IgD-negative memory B cell (primary cell): ENCODE data around the gene IPO9. TPM values are rescaled to one million over a fixed set of nuclear protein-coding genes. Genes with fewer than 3 reads are reported as not detected.

Source experiments
- H3K27ac Mint-ChIP-seq, 3 donors: one replicate each; pipeline ENCODE4 v1.8.0; 2020 to 2022; ENCODE audit warnings: mild to moderate bottlenecking in 3 of 3, mixed read lengths in 3 of 3, moderate library complexity in 1 of 3
- H3K27me3 Mint-ChIP-seq: one replicate; pipeline ENCODE4 v1.8.0; 2021; ENCODE audit warnings: mixed read lengths
- H3K36me3 Mint-ChIP-seq: one replicate; pipeline ENCODE4 v1.8.0; 2020; ENCODE audit warnings: mild to moderate bottlenecking, mixed read lengths
- H3K4me1 Mint-ChIP-seq, 3 donors: one replicate each; pipeline ENCODE4 v1.8.0; 2020 to 2022; ENCODE audit warnings: mixed read lengths in 3 of 3, mild to moderate bottlenecking in 1 of 3
- H3K4me3 Mint-ChIP-seq, 4 donors: one replicate each; pipeline ENCODE4 v1.8.0; 2020 to 2022; ENCODE audit warnings: mild to moderate bottlenecking in 4 of 4, mixed read lengths in 4 of 4, moderate library complexity in 3 of 4
- H3K9me3 Mint-ChIP-seq, 3 donors: one replicate each; pipeline ENCODE4 v1.8.0; 2020 to 2021; ENCODE audit warnings: mixed read lengths in 3 of 3, mild to moderate bottlenecking in 1 of 3
- polyA plus RNA-seq: library from polyadenylated mRNA; unstranded; fragments of 300-500 nt; fragmentation: Illumina TruSeq; gene quantifications from one replicate; pipeline ENCODE4 v1.2.3, GENCODE V29; 2021

IPO9 gene
- polyA plus RNA-seq, 1 donor from 2014 or later: 26.8 TPM

- no peak overlapping the region for H3K27ac Mint-ChIP-seq
- H3K9me3 Mint-ChIP-seq: no peaks in the 10 kb centered on the region
- H3K36me3 Mint-ChIP-seq: no peaks in the 10 kb centered on the region
- peaks cover 8% of the 10 kb centered on the region for H3K27me3 Mint-ChIP-seq
- peaks cover 0 to 1% (median 0%) of the 10 kb centered on the region in 3 donors for H3K4me1 Mint-ChIP-seq
- H3K4me3 Mint-ChIP-seq: no peak overlapping the region
These were observed 83.9 kb downstream of the IPO9 start for GRCh38 chr1:201912832-201913231.

- Mint-ChIP-seq H3K4me3 (no peak overlapping the region), H3K36me3 (no peaks in the 10 kb centered on the region), H3K4me1 (peaks cover 0 to 1% (median 0%) of the 10 kb centered on the region in 3 donors), H3K27me3 (peaks cover 8% of the 10 kb centered on the region), H3K27ac (no peak overlapping the region), H3K9me3 (no peaks in the 10 kb centered on the region)
These were observed 85.7 kb downstream of the IPO9 start for GRCh38 chr1:201914456-201915235.

- no peak overlapping the region for H3K27ac Mint-ChIP-seq
- H3K4me3 Mint-ChIP-seq: no peak overlapping the region
- no peaks in the 10 kb centered on the region for H3K9me3 Mint-ChIP-seq
- H3K36me3 Mint-ChIP-seq: no peaks in the 10 kb centered on the region
- H3K27me3 Mint-ChIP-seq: peaks cover 12% of the 10 kb centered on the region
- peaks cover 0 to 1% (median 0%) of the 10 kb centered on the region in 3 donors for H3K4me1 Mint-ChIP-seq
These were observed 87.8 kb downstream of the IPO9 start for GRCh38 chr1:201916649-201917249.

GRCh38 chr1:201917362-201918033, 88.5 kb downstream of the IPO9 start:
- Mint-ChIP-seq H3K27me3 (peaks cover 12% of the 10 kb centered on the region), H3K4me3 (no peak overlapping the region), H3K27ac (no peak overlapping the region), H3K9me3 (peaks cover 0 to 3% (median 0%) of the 10 kb centered on the region in 3 donors), H3K36me3 (no peaks in the 10 kb centered on the region), H3K4me1 (peaks cover 0 to 1% (median 0%) of the 10 kb centered on the region in 3 donors)

GRCh38 chr1:201918343-201918742, 89.4 kb downstream of the IPO9 start:
- no peak overlapping the region for H3K27ac Mint-ChIP-seq
- no peak overlapping the region for H3K4me3 Mint-ChIP-seq
- H3K27me3 Mint-ChIP-seq: peaks cover 12% of the 10 kb centered on the region

GRCh38 chr1:201921952-201922558, 93.1 kb downstream of the IPO9 start:
- Mint-ChIP-seq H3K4me3 (no peak overlapping the region), H3K9me3 (peaks cover 0 to 3% (median 0%) of the 10 kb centered on the region in 3 donors), H3K4me1 (peaks cover 0 to 1% (median 0%) of the 10 kb centered on the region in 3 donors), H3K27ac (no peak overlapping the region), H3K36me3 (no peaks in the 10 kb centered on the region), H3K27me3 (peaks cover 10% of the 10 kb centered on the region)

More at GRCh38 chr1:201918343-201918742, 89.4 kb downstream of the IPO9 start:
- H3K36me3 Mint-ChIP-seq: no peaks in the 10 kb centered on the region
- peaks cover 0 to 1% (median 0%) of the 10 kb centered on the region in 3 donors for H3K4me1 Mint-ChIP-seq
- H3K9me3 Mint-ChIP-seq: peaks cover 0 to 3% (median 0%) of the 10 kb centered on the region in 3 donors

- Mint-ChIP-seq H3K4me1 (peaks cover 0 to 1% (median 0%) of the 10 kb centered on the region in 3 donors), H3K36me3 (no peaks in the 10 kb centered on the region), H3K27ac (no peak overlapping the region), H3K27me3 (peaks cover 10% of the 10 kb centered on the region), H3K4me3 (no peak overlapping the region), H3K9me3 (peaks cover 0 to 3% (median 1%) of the 10 kb centered on the region in 3 donors)
These were observed 96.3 kb downstream of the IPO9 start for GRCh38 chr1:201925301-201925567.

GRCh38 chr1:201925981-201926645, 97.2 kb downstream of the IPO9 start:
- no peaks in the 10 kb centered on the region for H3K36me3 Mint-ChIP-seq
- H3K9me3 Mint-ChIP-seq: peaks cover 0 to 3% (median 1%) of the 10 kb centered on the region in 3 donors
- peaks cover 0 to 1% (median 0%) of the 10 kb centered on the region in 3 donors for H3K4me1 Mint-ChIP-seq
- no peak overlapping the region for H3K27ac Mint-ChIP-seq
- no peak overlapping the region for H3K4me3 Mint-ChIP-seq
- peaks cover 7% of the 10 kb centered on the region for H3K27me3 Mint-ChIP-seq

GRCh38 chr1:201928266-201928665, 99.3 kb downstream of the IPO9 start:
- H3K9me3 Mint-ChIP-seq: peaks cover 0 to 1% (median 0%) of the 10 kb centered on the region in 3 donors
- H3K4me3 Mint-ChIP-seq: no peak overlapping the region
- H3K27ac Mint-ChIP-seq: no peak overlapping the region
- no peaks in the 10 kb centered on the region for H3K36me3 Mint-ChIP-seq
- H3K27me3 Mint-ChIP-seq: peaks cover 4% of the 10 kb centered on the region
- H3K4me1 Mint-ChIP-seq: peaks cover 0 to 1% (median 0%) of the 10 kb centered on the region in 3 donors

- Mint-ChIP-seq H3K9me3 (peaks cover 0 to 1% (median 0%) of the 10 kb centered on the region in 3 donors), H3K27ac (no peak overlapping the region), H3K4me1 (no peaks in the 10 kb centered on the region), H3K27me3 (peaks cover 10% of the 10 kb centered on the region), H3K36me3 (no peaks in the 10 kb centered on the region), H3K4me3 (no peak overlapping the region)
These were observed 101.2 kb downstream of the IPO9 start for GRCh38 chr1:201930137-201930536.

GRCh38 chr1:201930803-201931202, 101.8 kb downstream of the IPO9 start:
- H3K36me3 Mint-ChIP-seq: no peaks in the 10 kb centered on the region
- H3K4me1 Mint-ChIP-seq: no peaks in the 10 kb centered on the region
- H3K4me3 Mint-ChIP-seq: no peak overlapping the region
- H3K27me3 Mint-ChIP-seq: peaks cover 10% of the 10 kb centered on the region
- H3K9me3 Mint-ChIP-seq: peaks cover 0 to 1% (median 0%) of the 10 kb centered on the region in 3 donors
- H3K27ac Mint-ChIP-seq: no peak overlapping the region

Other genes starting within 250 kb of the IPO9 start
- gene SHISA4, start 59.7 kb downstream of the IPO9 start, polyA plus RNA-seq: 0.16 TPM
- gene LMOD1, start 117.4 kb downstream of the IPO9 start, polyA plus RNA-seq: not detected
- gene TIMM17A, start 126.3 kb downstream of the IPO9 start, polyA plus RNA-seq: 31.3 TPM
- 38.5 TPM for gene RNPEP, start 153.5 kb downstream of the IPO9 start, polyA plus RNA-seq
- gene ELF3, start 181.4 kb downstream of the IPO9 start, polyA plus RNA-seq: not detected